HepG2 (cell line): Measurements from ENCODE around the gene ZNHIT1. TPM values are rescaled to one million over a fixed set of nuclear protein-coding genes. Genes with fewer than 3 reads are reported as not detected.

ENCODE experiments used
- HNF4A ChIP-seq: sonication (generic); formaldehyde crosslinking; IDR thresholded peaks from 2 replicates; pipeline ENCODE4 v1.4.0; 2020; ENCODE audit warnings: missing genetic modification reagents
- KDM3A ChIP-seq: IDR thresholded peaks from 2 replicates; pipeline ENCODE4 v1.6.1; 2018; ENCODE audit warnings: low read depth, missing compliant biosample characterization
- NFYB ChIP-seq: sonication (generic); formaldehyde crosslinking; IDR thresholded peaks from 2 replicates; pipeline ENCODE4 v1.4.0; 2020; ENCODE audit warnings: missing genetic modification reagents
- STAT5B ChIP-seq: sonication (generic); formaldehyde crosslinking; IDR thresholded peaks from 2 replicates; pipeline ENCODE4 v1.4.0; 2020; ENCODE audit warnings: missing genetic modification reagents
- TAF15 ChIP-seq: fragments of 200-400 bp; formaldehyde crosslinking; IDR thresholded peaks from one replicate; pipeline ENCODE4 v1.6.1; 2018; ENCODE audit warnings: mild to moderate bottlenecking, low read depth, low read length; ENCODE audit not compliant: poor library complexity, severe bottlenecking
- TCF12 ChIP-seq, 2 experiments: fragments of 450-650 bp in 1 of 2; sonication (generic) in 1 of 2; formaldehyde crosslinking in 1 of 2; IDR thresholded peaks; 2 replicates each; pipeline versions ENCODE4 v1.6.1 to v1.8.0; 2017 to 2022; ENCODE audit warnings: antibody characterized with exemption in 1 of 2, mild to moderate bottlenecking in 1 of 2, missing genetic modification reagents in 1 of 2, moderate library complexity in 1 of 2
- ZNF761 ChIP-seq: sonication (generic); formaldehyde crosslinking; conservative IDR thresholded peaks from 2 replicates; pipeline ENCODE4 v1.4.0; 2020; ENCODE audit warnings: mild to moderate bottlenecking, missing genetic modification reagents
- ZSCAN9 ChIP-seq: IDR thresholded peaks from 2 replicates; pipeline ENCODE4 v1.6.1; 2016; ENCODE audit warnings: borderline replicate concordance
- polyA plus RNA-seq, 8 experiments: library from polyadenylated mRNA; depleted of rRNA in 3 of 8; stranded (reverse) in 7 of 8; unstranded in 1 of 8; fragments of >200 nt; fragmentation: Illumina TruSeq in 4 of 8; extraction: Trizol in 4 of 8; gene quantifications; 2 replicates each; pipeline versions ENCODE4 v1.2.1 to v1.2.3, GENCODE V29; 2011 to 2016; ENCODE audit warnings: low read depth in 4 of 8, missing spikeins in 1 of 8, mixed read lengths in 1 of 8; ENCODE audit not compliant: insufficient read depth in 1 of 8
- total RNA-seq, 5 experiments: library from RNA; depleted of rRNA; stranded (reverse); fragments of >200 nt; fragmentation: Illumina TruSeq; extraction: Trizol; gene quantifications; 2 replicates each; pipeline ENCODE4 v1.2.3, GENCODE V29; 2016; ENCODE audit warnings: low read depth in 1 of 5
- TF ChIP-seq, protein P1 (sequence below): sonication (generic); formaldehyde crosslinking; IDR thresholded peaks from 2 replicates; pipeline ENCODE4 v1.5.0; 2020; ENCODE audit warnings: mild to moderate bottlenecking, missing genetic modification reagents, moderate library complexity
- TF ChIP-seq, protein P2 (sequence below): sonication (generic); formaldehyde crosslinking; IDR thresholded peaks from 2 replicates; pipeline ENCODE4 v1.5.0; 2020; ENCODE audit warnings: missing genetic modification reagents, mild to moderate bottlenecking, borderline replicate concordance
- TF ChIP-seq, protein P3 (sequence below): sonication (generic); formaldehyde crosslinking; IDR thresholded peaks from 2 replicates; pipeline ENCODE4 v1.4.0; 2020; ENCODE audit warnings: missing genetic modification reagents
- TF ChIP-seq, protein P4 (sequence below), 2 experiments: sonication (generic) in 1 of 2; formaldehyde crosslinking in 1 of 2; IDR thresholded peaks; 2 replicates each; pipeline versions ENCODE4 v1.4.0 to v1.6.1; 2018 to 2020; ENCODE audit warnings: missing genetic modification reagents in 2 of 2, borderline replicate concordance in 1 of 2, low read depth in 1 of 2, mild to moderate bottlenecking in 1 of 2, missing biosample characterization in 1 of 2
- TF ChIP-seq, protein P5 (sequence below): sonication (generic); formaldehyde crosslinking; IDR thresholded peaks from 2 replicates; pipeline ENCODE4 v1.9.0; 2022; ENCODE audit warnings: low read depth, missing genetic modification reagents
- TF ChIP-seq, protein P6 (sequence below): sonication (generic); formaldehyde crosslinking; IDR thresholded peaks from 2 replicates; pipeline ENCODE4 v1.4.0; 2020; ENCODE audit warnings: missing genetic modification reagents

The ZNHIT1 gene
- total and polyA plus RNA-seq, 2 of the 13 experiments (the other 11 are each of a cell fraction or from before 2014, with no cell fraction given), result 32.5 to 64.5 TPM

DNA sequence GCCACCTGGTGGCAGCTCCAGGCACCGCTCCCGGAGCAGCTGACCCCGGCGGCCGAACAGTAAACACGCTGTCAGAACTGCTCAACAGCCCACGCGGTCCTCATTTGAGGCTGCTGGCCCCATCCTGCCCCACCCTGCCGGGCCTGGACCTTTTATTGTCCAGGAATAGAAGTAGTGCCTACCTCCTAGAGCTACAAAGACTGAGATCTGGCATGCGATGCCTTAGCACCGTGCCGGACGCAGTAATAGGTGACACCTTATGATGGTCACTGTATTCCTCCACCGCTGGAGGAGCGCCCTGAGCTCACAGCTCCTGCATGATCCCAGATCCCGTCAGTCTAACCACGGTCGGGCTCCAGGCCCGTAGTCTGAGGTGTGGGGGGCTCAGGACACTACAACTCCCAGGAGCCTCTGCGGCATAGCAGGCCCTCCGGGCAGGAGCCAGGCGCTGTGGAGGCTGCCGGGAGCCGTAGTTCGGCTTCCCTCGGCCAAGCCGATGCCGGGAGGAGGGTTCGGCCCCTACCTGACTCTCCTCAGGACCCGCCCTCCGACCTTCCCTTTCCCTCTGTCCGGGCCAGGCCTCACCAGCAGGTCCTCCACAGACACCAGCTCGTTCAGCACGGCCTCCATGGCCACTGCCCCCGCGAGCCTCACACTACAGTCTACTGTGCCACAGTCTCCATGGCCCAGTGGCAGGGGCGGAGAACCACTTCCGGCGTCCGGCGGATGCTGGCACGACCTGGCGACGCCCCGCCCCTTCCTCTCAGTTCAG is 26.6 kb downstream of the ZNHIT1 start, which contains the start of gene FIS1 (continued):
- TF ChIP-seq TCF12 (IDR thresholded peaks at IDR 0.05), result no peak
- peak; percentile 71; the same call in 1 of the 2 replicates for TF ChIP-seq TCF12 (CRISPR knock-in tag; IDR thresholded peaks at IDR 0.05)
- peak; percentile 38; the same call in 1 of the 2 replicates for TF ChIP-seq STAT5B (CRISPR knock-in tag)
- TF ChIP-seq, protein P1, sequence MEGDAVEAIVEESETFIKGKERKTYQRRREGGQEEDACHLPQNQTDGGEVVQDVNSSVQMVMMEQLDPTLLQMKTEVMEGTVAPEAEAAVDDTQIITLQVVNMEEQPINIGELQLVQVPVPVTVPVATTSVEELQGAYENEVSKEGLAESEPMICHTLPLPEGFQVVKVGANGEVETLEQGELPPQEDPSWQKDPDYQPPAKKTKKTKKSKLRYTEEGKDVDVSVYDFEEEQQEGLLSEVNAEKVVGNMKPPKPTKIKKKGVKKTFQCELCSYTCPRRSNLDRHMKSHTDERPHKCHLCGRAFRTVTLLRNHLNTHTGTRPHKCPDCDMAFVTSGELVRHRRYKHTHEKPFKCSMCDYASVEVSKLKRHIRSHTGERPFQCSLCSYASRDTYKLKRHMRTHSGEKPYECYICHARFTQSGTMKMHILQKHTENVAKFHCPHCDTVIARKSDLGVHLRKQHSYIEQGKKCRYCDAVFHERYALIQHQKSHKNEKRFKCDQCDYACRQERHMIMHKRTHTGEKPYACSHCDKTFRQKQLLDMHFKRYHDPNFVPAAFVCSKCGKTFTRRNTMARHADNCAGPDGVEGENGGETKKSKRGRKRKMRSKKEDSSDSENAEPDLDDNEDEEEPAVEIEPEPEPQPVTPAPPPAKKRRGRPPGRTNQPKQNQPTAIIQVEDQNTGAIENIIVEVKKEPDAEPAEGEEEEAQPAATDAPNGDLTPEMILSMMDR (CRISPR knock-in tag), result peak; percentile 96
- TF ChIP-seq, protein P2, sequence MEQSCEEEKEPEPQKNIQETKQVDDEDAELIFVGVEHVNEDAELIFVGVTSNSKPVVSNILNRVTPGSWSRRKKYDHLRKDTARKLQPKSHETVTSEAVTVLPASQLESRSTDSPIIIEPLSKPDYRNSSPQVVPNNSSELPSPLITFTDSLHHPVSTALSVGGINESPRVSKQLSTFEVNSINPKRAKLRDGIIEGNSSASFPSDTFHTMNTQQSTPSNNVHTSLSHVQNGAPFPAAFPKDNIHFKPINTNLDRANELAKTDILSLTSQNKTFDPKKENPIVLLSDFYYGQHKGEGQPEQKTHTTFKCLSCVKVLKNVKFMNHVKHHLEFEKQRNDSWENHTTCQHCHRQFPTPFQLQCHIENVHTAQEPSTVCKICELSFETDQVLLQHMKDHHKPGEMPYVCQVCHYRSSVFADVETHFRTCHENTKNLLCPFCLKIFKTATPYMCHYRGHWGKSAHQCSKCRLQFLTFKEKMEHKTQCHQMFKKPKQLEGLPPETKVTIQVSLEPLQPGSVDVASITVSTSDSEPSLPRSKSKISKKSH (CRISPR knock-in tag), result peak; percentile 70
- no peak for TF ChIP-seq HNF4A (CRISPR knock-in tag)
- TF ChIP-seq, protein P3, sequence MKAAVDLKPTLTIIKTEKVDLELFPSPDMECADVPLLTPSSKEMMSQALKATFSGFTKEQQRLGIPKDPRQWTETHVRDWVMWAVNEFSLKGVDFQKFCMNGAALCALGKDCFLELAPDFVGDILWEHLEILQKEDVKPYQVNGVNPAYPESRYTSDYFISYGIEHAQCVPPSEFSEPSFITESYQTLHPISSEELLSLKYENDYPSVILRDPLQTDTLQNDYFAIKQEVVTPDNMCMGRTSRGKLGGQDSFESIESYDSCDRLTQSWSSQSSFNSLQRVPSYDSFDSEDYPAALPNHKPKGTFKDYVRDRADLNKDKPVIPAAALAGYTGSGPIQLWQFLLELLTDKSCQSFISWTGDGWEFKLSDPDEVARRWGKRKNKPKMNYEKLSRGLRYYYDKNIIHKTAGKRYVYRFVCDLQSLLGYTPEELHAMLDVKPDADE (CRISPR knock-in tag), result peak; percentile 72; the same call in 1 of the 2 replicates
- TF ChIP-seq ZNF761 (CRISPR knock-in tag), result no peak
- TF ChIP-seq, protein P4, sequence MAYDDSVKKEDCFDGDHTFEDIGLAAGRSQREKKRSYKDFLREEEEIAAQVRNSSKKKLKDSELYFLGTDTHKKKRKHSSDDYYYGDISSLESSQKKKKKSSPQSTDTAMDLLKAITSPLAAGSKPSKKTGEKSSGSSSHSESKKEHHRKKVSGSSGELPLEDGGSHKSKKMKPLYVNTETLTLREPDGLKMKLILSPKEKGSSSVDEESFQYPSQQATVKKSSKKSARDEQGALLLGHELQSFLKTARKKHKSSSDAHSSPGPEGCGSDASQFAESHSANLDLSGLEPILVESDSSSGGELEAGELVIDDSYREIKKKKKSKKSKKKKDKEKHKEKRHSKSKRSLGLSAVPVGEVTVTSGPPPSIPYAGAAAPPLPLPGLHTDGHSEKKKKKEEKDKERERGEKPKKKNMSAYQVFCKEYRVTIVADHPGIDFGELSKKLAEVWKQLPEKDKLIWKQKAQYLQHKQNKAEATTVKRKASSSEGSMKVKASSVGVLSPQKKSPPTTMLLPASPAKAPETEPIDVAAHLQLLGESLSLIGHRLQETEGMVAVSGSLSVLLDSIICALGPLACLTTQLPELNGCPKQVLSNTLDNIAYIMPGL (CRISPR knock-in tag; IDR thresholded peaks at IDR 0.05; ENCODE audit: borderline replicate concordance in 1 of 2, low read depth in 1 of 2), result peak in 1 of 2 experiments; percentile 83
- TF ChIP-seq, protein P5, sequence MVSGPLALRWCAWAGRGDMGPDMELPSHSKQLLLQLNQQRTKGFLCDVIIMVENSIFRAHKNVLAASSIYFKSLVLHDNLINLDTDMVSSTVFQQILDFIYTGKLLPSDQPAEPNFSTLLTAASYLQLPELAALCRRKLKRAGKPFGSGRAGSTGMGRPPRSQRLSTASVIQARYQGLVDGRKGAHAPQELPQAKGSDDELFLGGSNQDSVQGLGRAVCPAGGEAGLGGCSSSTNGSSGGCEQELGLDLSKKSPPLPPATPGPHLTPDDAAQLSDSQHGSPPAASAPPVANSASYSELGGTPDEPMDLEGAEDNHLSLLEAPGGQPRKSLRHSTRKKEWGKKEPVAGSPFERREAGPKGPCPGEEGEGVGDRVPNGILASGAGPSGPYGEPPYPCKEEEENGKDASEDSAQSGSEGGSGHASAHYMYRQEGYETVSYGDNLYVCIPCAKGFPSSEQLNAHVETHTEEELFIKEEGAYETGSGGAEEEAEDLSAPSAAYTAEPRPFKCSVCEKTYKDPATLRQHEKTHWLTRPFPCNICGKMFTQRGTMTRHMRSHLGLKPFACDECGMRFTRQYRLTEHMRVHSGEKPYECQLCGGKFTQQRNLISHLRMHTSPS (CRISPR knock-in tag), result peak; percentile 57; the same call in 1 of the 2 replicates
- TF ChIP-seq ZSCAN9 (CRISPR knock-in tag), result peak; percentile 38; the same call in 1 of the 2 replicates
- peak; percentile 67 for TF ChIP-seq TAF15
- TF ChIP-seq KDM3A (CRISPR knock-in tag), result peak; percentile 84; the same call in 1 of the 2 replicates
- TF ChIP-seq, protein P6, sequence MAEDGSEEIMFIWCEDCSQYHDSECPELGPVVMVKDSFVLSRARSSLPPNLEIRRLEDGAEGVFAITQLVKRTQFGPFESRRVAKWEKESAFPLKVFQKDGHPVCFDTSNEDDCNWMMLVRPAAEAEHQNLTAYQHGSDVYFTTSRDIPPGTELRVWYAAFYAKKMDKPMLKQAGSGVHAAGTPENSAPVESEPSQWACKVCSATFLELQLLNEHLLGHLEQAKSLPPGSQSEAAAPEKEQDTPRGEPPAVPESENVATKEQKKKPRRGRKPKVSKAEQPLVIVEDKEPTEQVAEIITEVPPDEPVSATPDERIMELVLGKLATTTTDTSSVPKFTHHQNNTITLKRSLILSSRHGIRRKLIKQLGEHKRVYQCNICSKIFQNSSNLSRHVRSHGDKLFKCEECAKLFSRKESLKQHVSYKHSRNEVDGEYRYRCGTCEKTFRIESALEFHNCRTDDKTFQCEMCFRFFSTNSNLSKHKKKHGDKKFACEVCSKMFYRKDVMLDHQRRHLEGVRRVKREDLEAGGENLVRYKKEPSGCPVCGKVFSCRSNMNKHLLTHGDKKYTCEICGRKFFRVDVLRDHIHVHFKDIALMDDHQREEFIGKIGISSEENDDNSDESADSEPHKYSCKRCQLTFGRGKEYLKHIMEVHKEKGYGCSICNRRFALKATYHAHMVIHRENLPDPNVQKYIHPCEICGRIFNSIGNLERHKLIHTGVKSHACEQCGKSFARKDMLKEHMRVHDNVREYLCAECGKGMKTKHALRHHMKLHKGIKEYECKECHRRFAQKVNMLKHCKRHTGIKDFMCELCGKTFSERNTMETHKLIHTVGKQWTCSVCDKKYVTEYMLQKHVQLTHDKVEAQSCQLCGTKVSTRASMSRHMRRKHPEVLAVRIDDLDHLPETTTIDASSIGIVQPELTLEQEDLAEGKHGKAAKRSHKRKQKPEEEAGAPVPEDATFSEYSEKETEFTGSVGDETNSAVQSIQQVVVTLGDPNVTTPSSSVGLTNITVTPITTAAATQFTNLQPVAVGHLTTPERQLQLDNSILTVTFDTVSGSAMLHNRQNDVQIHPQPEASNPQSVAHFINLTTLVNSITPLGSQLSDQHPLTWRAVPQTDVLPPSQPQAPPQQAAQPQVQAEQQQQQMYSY, result 0 out of 2 replicates have a peak, but pooled peaks have one; percentile 7
- TF ChIP-seq NFYB (CRISPR knock-in tag), result peak; percentile 33; the same call in 1 of the 2 replicates
